GM10266 (cell line): ENCODE data around the gene MSI2.

Source experiments
- DNase-seq: peaks from one replicate; pipeline ENCODE4 v3.0.0; 2012; ENCODE audit errors: extremely low spot score
- TF ChIP-seq, protein P1 (sequence below): IDR thresholded peaks from 2 replicates; pipeline ENCODE4 v1.5.1; 2012; ENCODE audit warnings: mild to moderate bottlenecking, low read depth; ENCODE audit not compliant: control insufficient read depth, insufficient read depth; ENCODE audit errors: missing control alignments

The MSI2 gene

DNA sequence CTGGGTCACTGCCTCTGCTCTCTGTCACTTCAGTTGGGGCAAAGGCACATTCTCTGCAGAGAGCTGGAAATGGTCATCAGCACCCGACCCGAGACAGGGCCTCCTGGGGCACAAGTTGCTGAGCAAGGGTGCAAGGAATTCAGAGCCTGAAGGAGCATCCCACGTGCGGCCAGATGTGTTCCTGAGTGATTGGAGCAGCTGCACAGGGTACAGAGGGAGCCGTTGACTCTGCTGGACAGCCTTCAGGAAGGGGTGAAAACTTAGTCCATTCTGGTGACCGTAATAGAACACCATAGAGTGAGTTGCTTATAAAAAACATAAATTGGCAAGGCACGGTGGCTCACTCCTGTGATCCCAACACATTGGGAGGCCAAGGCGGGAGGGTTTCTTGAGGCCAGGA is 382.0 kb downstream of the MSI2 start:
- TF ChIP-seq, protein P1, sequence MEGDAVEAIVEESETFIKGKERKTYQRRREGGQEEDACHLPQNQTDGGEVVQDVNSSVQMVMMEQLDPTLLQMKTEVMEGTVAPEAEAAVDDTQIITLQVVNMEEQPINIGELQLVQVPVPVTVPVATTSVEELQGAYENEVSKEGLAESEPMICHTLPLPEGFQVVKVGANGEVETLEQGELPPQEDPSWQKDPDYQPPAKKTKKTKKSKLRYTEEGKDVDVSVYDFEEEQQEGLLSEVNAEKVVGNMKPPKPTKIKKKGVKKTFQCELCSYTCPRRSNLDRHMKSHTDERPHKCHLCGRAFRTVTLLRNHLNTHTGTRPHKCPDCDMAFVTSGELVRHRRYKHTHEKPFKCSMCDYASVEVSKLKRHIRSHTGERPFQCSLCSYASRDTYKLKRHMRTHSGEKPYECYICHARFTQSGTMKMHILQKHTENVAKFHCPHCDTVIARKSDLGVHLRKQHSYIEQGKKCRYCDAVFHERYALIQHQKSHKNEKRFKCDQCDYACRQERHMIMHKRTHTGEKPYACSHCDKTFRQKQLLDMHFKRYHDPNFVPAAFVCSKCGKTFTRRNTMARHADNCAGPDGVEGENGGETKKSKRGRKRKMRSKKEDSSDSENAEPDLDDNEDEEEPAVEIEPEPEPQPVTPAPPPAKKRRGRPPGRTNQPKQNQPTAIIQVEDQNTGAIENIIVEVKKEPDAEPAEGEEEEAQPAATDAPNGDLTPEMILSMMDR, result no peak
- DNase-seq, result no peak

DNA sequence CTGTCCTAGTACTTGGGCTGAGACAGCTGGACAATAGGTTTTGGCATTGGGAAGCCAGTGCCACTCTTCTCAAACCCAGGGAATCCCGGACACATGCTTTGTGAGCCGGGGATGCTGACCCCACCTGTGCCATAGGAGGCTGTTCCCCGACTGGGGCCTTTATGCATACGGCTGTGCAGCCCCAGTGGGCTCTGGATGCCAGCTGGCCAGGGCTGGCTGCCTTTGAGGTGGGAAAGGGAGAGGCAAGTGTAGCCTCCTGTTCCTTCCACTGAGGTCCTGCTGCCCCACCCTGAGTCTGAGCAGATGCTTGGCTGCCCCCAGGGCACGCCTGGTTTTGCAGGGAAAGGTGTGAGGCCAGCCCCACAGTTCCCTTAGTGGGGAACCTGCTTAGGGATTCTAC is 383.1 kb downstream of the MSI2 start:
- TF ChIP-seq, protein P1, result no peak
- no peak for DNase-seq

DNA sequence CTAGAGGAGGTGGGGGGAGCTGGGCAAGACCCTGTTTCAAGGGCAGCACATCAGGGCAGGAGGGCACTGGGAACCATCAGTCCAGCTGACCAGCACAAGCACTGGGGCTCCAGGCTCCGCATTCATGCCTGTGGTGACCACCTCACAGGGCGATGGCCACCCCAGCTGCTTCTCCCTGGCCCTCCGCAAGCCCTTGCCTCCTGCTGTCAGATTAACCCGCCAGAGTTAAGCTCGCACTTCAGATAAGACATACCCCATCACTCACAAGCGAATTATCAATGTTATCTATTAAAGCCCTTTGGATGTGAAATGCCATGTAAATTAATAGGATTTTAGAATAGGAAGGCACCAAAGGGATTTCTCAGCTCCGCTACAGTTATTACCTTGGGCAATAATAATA is 383.8 kb downstream of the MSI2 start:
- TF ChIP-seq, protein P1, result no peak
- no peak for DNase-seq

DNA sequence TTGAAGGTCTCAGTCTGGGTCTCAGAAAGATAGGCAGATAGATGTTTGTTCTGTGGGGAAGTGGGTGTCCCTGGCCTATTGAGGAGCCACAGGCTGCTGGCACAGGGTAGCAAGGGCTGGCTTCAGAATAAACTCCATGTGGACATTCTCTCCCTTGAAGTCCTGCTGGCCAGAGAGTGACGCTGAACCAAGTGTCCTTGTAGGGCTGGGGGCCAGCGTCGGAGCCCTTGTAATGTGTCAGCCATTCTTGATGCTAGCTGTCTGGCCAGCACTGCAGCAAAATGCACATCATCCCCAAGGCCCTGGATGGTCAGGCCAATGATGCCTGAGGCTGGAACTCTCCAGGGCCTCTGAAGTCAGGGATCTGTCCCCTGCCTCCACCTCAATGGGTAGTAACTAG is 385.4 kb downstream of the MSI2 start:
- no peak for DNase-seq
- TF ChIP-seq, protein P1, result no peak

DNA sequence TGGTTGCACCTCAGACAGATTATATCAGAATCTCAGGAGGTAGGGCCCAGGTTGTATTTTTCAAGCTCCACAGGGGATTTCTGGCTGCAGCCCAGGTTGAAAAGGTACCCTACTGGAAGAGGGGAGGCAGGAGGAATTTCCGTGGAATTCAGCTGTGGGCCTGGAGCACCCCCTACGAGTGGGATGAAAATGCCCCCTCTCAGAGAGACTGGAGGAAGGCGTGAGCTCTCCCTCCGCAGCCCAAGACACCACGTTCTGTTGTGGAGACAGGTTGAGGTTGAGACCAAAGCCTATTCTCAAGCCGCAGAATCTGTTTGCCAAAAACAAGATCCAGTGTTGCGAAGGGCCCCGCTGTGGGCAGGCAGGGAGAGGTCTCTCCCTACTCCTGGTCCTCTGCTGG is 386.7 kb downstream of the MSI2 start:
- TF ChIP-seq, protein P1, result no peak

DNA sequence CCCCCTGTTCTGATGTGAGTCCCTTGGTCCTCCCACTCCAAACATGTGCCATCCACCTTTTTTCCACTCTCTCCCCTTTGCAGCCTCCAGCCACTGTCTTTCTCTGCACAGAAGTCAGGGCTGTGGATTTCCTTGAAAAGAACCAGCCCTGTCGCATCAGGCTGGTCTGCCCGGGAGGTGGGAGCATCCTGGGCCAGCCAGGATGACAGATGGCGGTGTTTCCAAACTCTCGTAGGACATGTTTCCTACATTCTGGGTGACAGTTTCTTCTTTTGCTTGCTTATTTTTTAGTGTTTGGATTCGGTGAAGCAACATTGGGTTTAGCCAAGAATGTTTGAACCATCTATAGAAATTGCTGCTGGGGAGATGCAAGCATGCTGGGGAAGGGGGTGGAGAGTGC is 388.0 kb downstream of the MSI2 start:
- no peak for DNase-seq
- TF ChIP-seq, protein P1, result no peak

More for the DNA sequence above, 386.7 kb downstream of the MSI2 start:
- no peak for DNase-seq

DNA sequence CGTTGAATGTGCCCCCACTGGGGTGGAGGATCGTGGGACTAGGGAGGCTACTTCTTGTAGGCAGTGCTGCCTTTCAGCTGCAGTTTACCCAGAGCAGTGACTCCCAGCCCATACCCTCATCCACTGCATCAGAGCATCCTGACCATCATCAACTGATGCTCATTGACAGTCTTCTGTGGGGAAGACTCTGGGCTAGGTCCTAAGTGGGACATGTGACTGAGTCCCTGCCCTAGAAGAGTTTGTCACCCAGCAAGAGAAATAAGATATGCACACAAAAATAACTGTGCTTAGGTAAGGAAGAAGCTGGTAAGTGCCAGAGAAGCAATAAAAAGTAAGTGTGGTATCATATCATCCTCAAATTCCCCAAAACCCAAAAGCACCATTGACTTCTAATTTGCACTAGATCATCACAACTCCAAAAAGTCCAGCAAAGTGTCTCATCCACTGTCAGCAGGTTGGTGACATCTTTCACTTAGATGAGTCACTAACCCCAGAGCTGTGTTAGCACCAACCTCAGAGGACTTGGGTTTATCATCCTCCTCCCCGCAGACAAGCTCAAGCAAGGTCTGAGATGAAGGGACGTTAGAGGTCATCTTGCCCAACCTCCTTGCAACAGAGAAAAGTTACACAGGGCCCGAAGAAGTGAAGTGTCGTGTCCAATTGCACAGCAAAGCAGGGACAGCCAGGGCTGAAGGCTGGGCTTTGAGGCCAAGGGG is 389.8 kb downstream of the MSI2 start:
- no peak for DNase-seq
- TF ChIP-seq, protein P1, result no peak
